ENCODE data around the gene AR.

DNA sequence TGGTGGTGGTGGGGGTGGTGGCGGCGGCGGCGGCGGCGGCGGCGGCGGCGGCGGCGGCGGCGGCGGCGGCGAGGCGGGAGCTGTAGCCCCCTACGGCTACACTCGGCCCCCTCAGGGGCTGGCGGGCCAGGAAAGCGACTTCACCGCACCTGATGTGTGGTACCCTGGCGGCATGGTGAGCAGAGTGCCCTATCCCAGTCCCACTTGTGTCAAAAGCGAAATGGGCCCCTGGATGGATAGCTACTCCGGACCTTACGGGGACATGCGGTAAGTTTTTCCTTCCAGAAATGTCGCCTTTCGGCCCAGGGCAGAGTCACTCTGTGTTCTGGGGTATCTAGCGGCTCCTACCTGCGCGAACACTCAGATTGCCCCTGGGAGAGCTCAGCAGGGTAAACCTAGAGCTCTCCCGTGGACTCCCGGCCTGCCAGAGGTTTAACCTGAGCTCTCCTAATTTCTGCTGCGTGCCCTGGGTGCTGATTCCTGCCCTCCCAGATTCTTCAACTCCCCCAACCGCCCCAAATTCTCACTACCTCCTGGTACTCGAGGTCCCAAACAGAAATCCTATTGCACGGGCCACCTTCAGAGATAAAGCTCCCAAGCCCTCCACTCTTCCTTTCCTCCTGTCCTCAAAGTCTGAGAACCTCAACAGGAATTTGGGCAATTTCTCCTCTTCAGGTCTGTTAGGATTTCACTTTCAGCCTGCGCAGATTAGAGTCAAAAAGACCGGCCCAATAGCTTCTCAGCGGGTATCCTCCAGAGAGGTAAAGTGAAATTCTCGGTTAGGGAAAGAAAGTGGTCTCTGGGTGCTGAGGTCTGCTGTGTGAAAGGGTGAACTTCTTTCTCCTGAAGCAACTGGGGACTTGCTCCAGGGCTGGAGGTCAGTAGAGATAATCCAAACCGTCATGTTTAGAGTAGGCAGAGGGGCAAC, 2.9 kb downstream of the AR start:
- TF ChIP-seq, protein P1, sequence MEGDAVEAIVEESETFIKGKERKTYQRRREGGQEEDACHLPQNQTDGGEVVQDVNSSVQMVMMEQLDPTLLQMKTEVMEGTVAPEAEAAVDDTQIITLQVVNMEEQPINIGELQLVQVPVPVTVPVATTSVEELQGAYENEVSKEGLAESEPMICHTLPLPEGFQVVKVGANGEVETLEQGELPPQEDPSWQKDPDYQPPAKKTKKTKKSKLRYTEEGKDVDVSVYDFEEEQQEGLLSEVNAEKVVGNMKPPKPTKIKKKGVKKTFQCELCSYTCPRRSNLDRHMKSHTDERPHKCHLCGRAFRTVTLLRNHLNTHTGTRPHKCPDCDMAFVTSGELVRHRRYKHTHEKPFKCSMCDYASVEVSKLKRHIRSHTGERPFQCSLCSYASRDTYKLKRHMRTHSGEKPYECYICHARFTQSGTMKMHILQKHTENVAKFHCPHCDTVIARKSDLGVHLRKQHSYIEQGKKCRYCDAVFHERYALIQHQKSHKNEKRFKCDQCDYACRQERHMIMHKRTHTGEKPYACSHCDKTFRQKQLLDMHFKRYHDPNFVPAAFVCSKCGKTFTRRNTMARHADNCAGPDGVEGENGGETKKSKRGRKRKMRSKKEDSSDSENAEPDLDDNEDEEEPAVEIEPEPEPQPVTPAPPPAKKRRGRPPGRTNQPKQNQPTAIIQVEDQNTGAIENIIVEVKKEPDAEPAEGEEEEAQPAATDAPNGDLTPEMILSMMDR (IDR thresholded peaks at IDR 0.05): no peak
- no peak for TF ChIP-seq POLR2A (IDR thresholded peaks at IDR 0.05)
